Small intestine (tissue), 7 donors: ENCODE results near the gene DRAP1. TPM values are rescaled to one million over a fixed set of nuclear protein-coding genes. Genes with fewer than 3 reads are reported as not detected.

Source experiments
- DNase-seq, 2 donors: peaks; one replicate each; pipeline versions ENCODE4 v3.0.0 to v3.0.0-alpha.2; 2013
- FAIRE-seq: peaks from 2 replicates; lab custom pipeline; 2012; peaks lifted over from hg19 to GRCh38; lab: Jason Lieb, UNC
- H3K27ac ChIP-seq, 3 donors: one replicate each; pipeline ENCODE4 v1.5.1; 2013; ENCODE audit warnings: low read length in 2 of 3, mild to moderate bottlenecking in 2 of 3, control low read depth in 1 of 3, inconsistent platforms in 1 of 3, low read depth in 1 of 3, moderate library complexity in 1 of 3
- H3K27me3 ChIP-seq, 3 donors: one replicate each; pipeline ENCODE4 v1.6.1; 2013; ENCODE audit warnings: low read length in 3 of 3, inconsistent platforms in 1 of 3; ENCODE audit not compliant: control insufficient read depth in 3 of 3, insufficient read depth in 3 of 3
- H3K36me3 ChIP-seq, 3 donors: one replicate each; pipeline ENCODE4 v1.6.1; 2013; ENCODE audit warnings: low read length in 3 of 3, inconsistent platforms in 1 of 3, low read depth in 1 of 3, mild to moderate bottlenecking in 1 of 3, moderate library complexity in 1 of 3; ENCODE audit not compliant: control insufficient read depth in 3 of 3, insufficient read depth in 2 of 3
- H3K4me1 ChIP-seq, 3 donors: one replicate each; pipeline ENCODE4 v1.6.1; 2013; ENCODE audit warnings: low read length in 2 of 3, inconsistent platforms in 1 of 3, low read depth in 1 of 3, mild to moderate bottlenecking in 1 of 3, moderate library complexity in 1 of 3; ENCODE audit not compliant: control insufficient read depth in 3 of 3, insufficient read depth in 2 of 3
- H3K4me3 ChIP-seq, 3 donors: one replicate each; pipeline ENCODE4 v1.5.1; 2013; ENCODE audit warnings: low read length in 3 of 3, control low read depth in 1 of 3, inconsistent platforms in 1 of 3, low read depth in 1 of 3, mild to moderate bottlenecking in 1 of 3, moderate library complexity in 1 of 3
- H3K9me3 ChIP-seq, 2 donors: one replicate each; pipeline ENCODE4 v1.6.1; 2013; ENCODE audit warnings: low read depth in 1 of 2, low read length in 1 of 2; ENCODE audit not compliant: control insufficient read depth in 2 of 2, insufficient read depth in 1 of 2
- WGBS, 3 donors: extraction: QIAGEN DNeasy Blood & Tissue Kit; methylation state at CpG; one replicate each; pipeline ENCODE4 v1.1.7; 2013; 5-methylcytosine and 5-hydroxymethylcytosine counted together
- polyA plus RNA-seq, 4 donors: library from polyadenylated mRNA; stranded (reverse) in 3 of 4; unstranded in 1 of 4; fragments of 200-250 nt in 3 of 4; fragments of 120-200 nt in 1 of 4; gene quantifications; one replicate each; pipeline versions ENCODE4 v1.2.1 to v1.2.3, GENCODE V29; 2013
- donor health status: healthy with polysubstance abuse.
- donor health status: control.
- donor health status: control.
- donor health status: Bipolar disorder and iron deficiency.
- donor health status: healthy.

The DRAP1 gene
- polyA plus RNA-seq, 4 donors = 53.2 to 87.3 (median 70.7) TPM

DNA sequence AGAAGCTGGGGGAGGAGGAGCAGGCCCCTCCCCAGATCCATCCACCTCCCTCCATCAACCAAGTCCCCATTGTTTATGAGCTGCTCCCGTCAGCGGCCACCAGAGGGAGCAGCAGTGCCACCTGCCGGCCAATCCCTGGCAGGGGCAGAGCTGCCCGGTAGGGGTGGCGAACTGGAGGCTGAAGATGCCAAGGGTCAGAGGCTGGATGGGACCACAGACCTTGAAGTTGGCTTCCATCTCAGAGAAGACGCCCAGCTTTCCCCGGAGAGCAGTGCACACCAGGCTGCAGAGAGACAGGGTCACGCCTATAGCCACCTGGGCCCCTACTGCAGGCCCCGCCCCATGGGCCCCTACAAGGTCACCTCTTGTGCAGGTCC is 34.5 kb upstream of the DRAP1 start:
- no peak overlapping the region for H3K4me3 ChIP-seq
- peaks cover 8 to 41% (median 11%) of the 10 kb centered on the region in 3 donors for H3K4me1 ChIP-seq
- H3K27me3 ChIP-seq = peaks cover 0 to 8% (median 0%) of the 10 kb centered on the region in 3 donors
- H3K27ac ChIP-seq = peak overlapping the region in 1 of 3 donors; percentile 4
- H3K9me3 ChIP-seq = no peaks in the 10 kb centered on the region
- no peak for FAIRE-seq
- DNase-seq = peak; percentile 74 to 85
- WGBS, 3 donors = 12 to 20% (median 15%) methylated on average over 9 of the region's 9 CpGs
- H3K36me3 ChIP-seq = peaks cover 0 to 69% (median 13%) of the 10 kb centered on the region in 3 donors

DNA sequence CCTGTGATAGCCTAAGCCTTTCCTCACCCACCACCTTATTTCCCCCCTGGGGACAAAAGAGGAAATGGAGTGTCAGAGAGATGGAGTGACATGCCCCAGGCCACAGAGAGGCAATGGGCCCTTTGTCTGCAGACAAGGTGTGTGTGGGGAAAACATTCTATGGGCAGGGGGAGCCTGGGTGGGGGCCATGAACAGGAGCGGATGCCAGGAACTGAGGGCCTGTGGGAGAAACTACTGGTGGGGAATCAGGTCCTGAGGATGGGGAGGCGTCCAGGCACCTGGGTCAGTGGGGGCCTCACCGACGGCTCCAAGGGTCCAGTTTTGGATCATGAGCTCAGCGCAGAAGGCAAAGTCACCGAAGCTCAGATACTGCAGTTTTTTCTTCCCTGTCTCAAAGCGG is 34.0 kb upstream of the DRAP1 start:
- DNase-seq (no peak), FAIRE-seq (no peak)
- peaks cover 0 to 65% (median 13%) of the 10 kb centered on the region in 3 donors for H3K36me3 ChIP-seq
- peaks cover 8 to 47% (median 11%) of the 10 kb centered on the region in 3 donors for H3K4me1 ChIP-seq
- H3K9me3 ChIP-seq = no peaks in the 10 kb centered on the region
- no peak overlapping the region for H3K4me3 ChIP-seq
- 93 to 97% (median 95%) methylated on average over 7 of the region's 7 CpGs for WGBS, 3 donors
- peaks cover 0 to 9% (median 0%) of the 10 kb centered on the region in 3 donors for H3K27me3 ChIP-seq
- H3K27ac ChIP-seq = no peak overlapping the region

DNA sequence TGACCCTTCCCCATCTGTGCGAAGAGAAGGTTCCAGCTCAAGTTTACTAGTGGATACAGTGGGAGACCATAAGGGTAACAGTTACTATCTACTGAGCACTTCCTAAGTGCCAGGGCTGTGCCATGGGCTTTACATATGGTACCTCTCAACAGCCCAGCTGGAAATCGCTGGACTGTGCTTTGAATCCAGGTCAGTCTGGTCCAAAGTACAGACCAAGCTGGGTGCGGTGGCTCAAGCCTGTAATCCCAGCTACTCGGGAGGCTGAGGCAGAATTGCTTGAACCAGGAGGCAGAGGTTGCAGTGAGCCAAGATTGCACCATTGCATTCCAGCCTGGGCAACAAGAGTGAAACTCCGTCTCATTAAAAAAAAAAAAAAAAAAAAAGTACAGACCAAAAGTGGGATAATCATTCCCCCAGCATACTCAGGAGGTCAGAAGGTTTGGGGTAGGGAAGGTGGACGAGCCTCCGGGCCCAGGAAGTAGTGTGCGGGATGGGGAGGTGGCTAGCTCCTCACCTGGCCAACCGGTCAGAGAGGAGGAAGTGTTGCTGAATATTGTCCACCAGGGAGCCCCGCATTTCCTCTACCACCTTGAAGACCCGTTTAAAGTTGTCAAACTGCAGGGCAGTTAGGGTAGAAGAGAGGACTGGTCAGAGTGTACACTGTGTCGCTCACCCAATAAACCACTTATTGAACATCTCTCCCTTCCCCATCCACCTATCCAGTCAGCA is 33.3 kb upstream of the DRAP1 start:
- Histone ChIP-seq H3K4me3 (no peak overlapping the region), H3K36me3 (peaks cover 0 to 61% (median 13%) of the 10 kb centered on the region in 3 donors), H3K4me1 (peaks cover 8 to 47% (median 11%) of the 10 kb centered on the region in 3 donors), H3K27me3 (peaks cover 0 to 9% (median 0%) of the 10 kb centered on the region in 3 donors), H3K9me3 (no peaks in the 10 kb centered on the region), H3K27ac (peak overlapping the region in 2 of 3 donors; percentile 64 to 95)
- WGBS, 3 donors = 67 to 88% (median 77%) methylated on average over 12 of the region's 12 CpGs
- FAIRE-seq (no peak), DNase-seq (peak in 1 of 2 donors; percentile 70)

- peak overlapping the region in 2 of 3 donors; percentile 73 to 74 for H3K4me3 ChIP-seq
- FAIRE-seq (no peak), DNase-seq (peak in 1 of 2 donors; percentile 60)
- 71 to 79% (median 75%) methylated on average over 14 of the region's 14 CpGs for WGBS, 3 donors
- peaks cover 0 to 50% (median 13%) of the 10 kb centered on the region in 3 donors for H3K36me3 ChIP-seq
- peaks cover 0 to 16% (median 0%) of the 10 kb centered on the region in 3 donors for H3K27me3 ChIP-seq
- peaks cover 8 to 57% (median 11%) of the 10 kb centered on the region in 3 donors for H3K4me1 ChIP-seq
- no peaks in the 10 kb centered on the region for H3K9me3 ChIP-seq
- peak overlapping the region; percentile 84 to 97 (median 95) for H3K27ac ChIP-seq
These were observed 32.2 kb upstream of the DRAP1 start for GRCh38 chr11:65886826-65887722.

GRCh38 chr11:65887723-65888162 is 31.5 kb upstream of the DRAP1 start:
- no peaks in the 10 kb centered on the region for H3K9me3 ChIP-seq
- 2 to 4% (median 4%) methylated on average over 23 of the region's 23 CpGs for WGBS, 3 donors
- H3K4me3 ChIP-seq = peak overlapping the region; percentile 46 to 74 (median 73)
- H3K27ac ChIP-seq = peak overlapping the region; percentile 84 to 97 (median 95)
- H3K36me3 ChIP-seq = peaks cover 0 to 43% (median 11%) of the 10 kb centered on the region in 3 donors
- DNase-seq = no peak
- FAIRE-seq = no peak
- H3K27me3 ChIP-seq = peaks cover 0 to 16% (median 0%) of the 10 kb centered on the region in 3 donors
- peaks cover 8 to 62% (median 12%) of the 10 kb centered on the region in 3 donors for H3K4me1 ChIP-seq

DNA sequence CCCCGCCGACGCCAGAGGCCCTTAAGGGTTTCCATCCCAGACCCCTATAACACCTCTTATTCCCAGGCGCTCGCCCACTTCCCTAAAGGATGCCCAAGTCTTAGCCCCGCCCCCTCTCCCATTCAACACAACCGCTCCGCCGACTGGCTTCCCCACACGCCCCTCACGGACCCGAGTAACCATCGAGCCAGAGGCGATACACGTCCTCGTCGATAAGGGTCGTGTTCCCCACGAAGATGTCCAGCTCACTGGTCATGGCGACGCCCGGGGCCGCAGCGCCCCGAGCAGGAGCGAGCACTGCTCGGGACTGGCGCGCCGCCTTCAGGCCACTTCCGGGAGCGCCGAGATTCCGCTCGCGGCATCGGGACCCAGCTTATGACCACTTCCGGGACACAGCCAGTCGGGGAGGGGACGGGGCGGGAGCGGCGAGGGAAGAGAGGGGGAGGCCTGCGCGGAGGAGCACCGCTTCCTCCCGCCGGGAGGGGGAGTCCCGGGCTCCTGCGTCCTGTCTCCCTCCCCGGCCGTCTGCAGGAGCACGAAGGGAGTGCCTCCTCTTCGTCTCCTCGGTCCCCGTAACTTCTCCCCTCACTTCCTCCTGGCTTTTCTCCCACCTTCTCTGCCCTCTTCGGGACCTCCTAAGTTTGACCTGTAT is 30.9 kb upstream of the DRAP1 start, which contains the start of gene FIBP:
Gene FIBP, minus strand, starts transcription at position 309 of the 652 bp plus-strand sequence. Its CDS starts 53 bp downstream, at position 256.
- peaks cover 0 to 38% (median 7%) of the 10 kb centered on the region in 3 donors for H3K36me3 ChIP-seq
- H3K9me3 ChIP-seq = no peaks in the 10 kb centered on the region
- no peak for FAIRE-seq
- peaks cover 8 to 62% (median 15%) of the 10 kb centered on the region in 3 donors for H3K4me1 ChIP-seq
- peaks cover 0 to 16% (median 0%) of the 10 kb centered on the region in 3 donors for H3K27me3 ChIP-seq
- 0 to 1% (median 1%) methylated on average over 50 to 57 of the region's 57 CpGs for WGBS, 3 donors
- peak within 1 kb of the TSS; percentile 46 to 74 (median 73) for H3K4me3 ChIP-seq
- H3K27ac ChIP-seq = peak within 1 kb of the TSS; percentile 84 to 97 (median 95)
- peak; percentile 97 to 99 for DNase-seq

- WGBS, 3 donors = 0% methylated on average over 76 to 94 of the region's 94 CpGs
- peaks cover 0 to 18% (median 0%) of the 10 kb centered on the region in 3 donors for H3K27me3 ChIP-seq
- peaks cover 0 to 15% (median 0%) of the 10 kb centered on the region in 3 donors for H3K36me3 ChIP-seq
- H3K27ac ChIP-seq = peak within 1 kb of the TSS; percentile 73 to 97 (median 95)
- peak within 1 kb of the TSS; percentile 49 to 63 (median 57) for H3K4me3 ChIP-seq
- no peaks in the 10 kb centered on the region for H3K9me3 ChIP-seq
- peak; percentile 96 to 99 for DNase-seq
- H3K4me1 ChIP-seq = peaks cover 6 to 52% (median 15%) of the 10 kb centered on the region in 3 donors
- FAIRE-seq = no peak
These were observed 28.7 kb upstream of the DRAP1 start, which contains the start of gene CCDC85B for GRCh38 chr11:65890324-65891218. Gene CCDC85B, plus strand, starts transcription at chr11:65890673. Its CDS starts 111 bp downstream, at chr11:65890784.
